ENCODE measurements around the gene RGS4.
A peak's percentile ranks its signal among the peaks of the same experiment; 100 is the strongest.
"Not testable (repeated sequence)": the region's sequence is repeated elsewhere in the genome, so short reads cannot be mapped to it uniquely, and the experiment has no call there.

The RGS4 gene

GRCh38 chr1:163069655-163070277, 605 bp downstream of the RGS4 start:
- no peak for DNase-seq

GRCh38 chr1:163071405-163072255, 2.5 kb downstream of the RGS4 start:
- DNase-seq = peak; percentile 61

- DNase-seq = no peak
These were observed 3.5 kb downstream of the RGS4 start for GRCh38 chr1:163072658-163073057.

- no peak for DNase-seq
These were observed 4.8 kb downstream of the RGS4 start for GRCh38 chr1:163074004-163074403.

- DNase-seq = no peak
These were observed 5.6 kb downstream of the RGS4 start for GRCh38 chr1:163074716-163075284.

- DNase-seq = no peak
These were observed 6.9 kb downstream of the RGS4 start for GRCh38 chr1:163076044-163076443.

GRCh38 chr1:163076446-163076845, 7.3 kb downstream of the RGS4 start:
- DNase-seq = no peak

- no peak for DNase-seq
These were observed 8.0 kb downstream of the RGS4 start for GRCh38 chr1:163076981-163077761.

GRCh38 chr1:163082971-163083370, 13.8 kb downstream of the RGS4 start:
- DNase-seq = no peak

GRCh38 chr1:163083690-163084089, 14.5 kb downstream of the RGS4 start:
- DNase-seq = no peak

GRCh38 chr1:163084330-163084729, 15.2 kb downstream of the RGS4 start:
- DNase-seq = no peak

GRCh38 chr1:163085041-163085903, 16.1 kb downstream of the RGS4 start:
- DNase-seq = no peak

- DNase-seq = no peak
These were observed 16.7 kb downstream of the RGS4 start for GRCh38 chr1:163085904-163086268.

GRCh38 chr1:163089117-163089516, 20.0 kb downstream of the RGS4 start:
- DNase-seq = not testable (repeated sequence)

GRCh38 chr1:163090321-163090945, 21.3 kb downstream of the RGS4 start:
- no peak for DNase-seq

- no peak for DNase-seq
These were observed 24.0 kb downstream of the RGS4 start for GRCh38 chr1:163093169-163093568.

GRCh38 chr1:163093579-163093978, 24.4 kb downstream of the RGS4 start:
- no peak for DNase-seq

GRCh38 chr1:163094182-163094581, 25.0 kb downstream of the RGS4 start:
- no peak for DNase-seq

GRCh38 chr1:163094589-163094988, 25.4 kb downstream of the RGS4 start:
- DNase-seq = no peak

GRCh38 chr1:163095213-163095612, 26.1 kb downstream of the RGS4 start:
- no peak for DNase-seq

- no peak for DNase-seq
These were observed 33.4 kb downstream of the RGS4 start for GRCh38 chr1:163102590-163102989.
